LNCaP clone FGC (cell line): ENCODE data around the gene PFDN1.

Experiments
- DNase-seq: peaks from one replicate; pipeline ENCODE4 v3.0.0-alpha.2; 2011; ENCODE audit warnings: low read depth
- H3K4me3 ChIP-seq: 2 replicates; pipeline ENCODE4 v1.5.1; 2011; ENCODE audit warnings: mild to moderate bottlenecking, low read depth, low read length, control low read depth
- TF ChIP-seq, protein P1 (sequence below): IDR thresholded peaks from 2 replicates; pipeline ENCODE4 v1.5.1; 2012; ENCODE audit warnings: mild to moderate bottlenecking; ENCODE audit not compliant: control insufficient read depth, insufficient read depth; ENCODE audit errors: extremely low read depth

Gene PFDN1

DNA sequence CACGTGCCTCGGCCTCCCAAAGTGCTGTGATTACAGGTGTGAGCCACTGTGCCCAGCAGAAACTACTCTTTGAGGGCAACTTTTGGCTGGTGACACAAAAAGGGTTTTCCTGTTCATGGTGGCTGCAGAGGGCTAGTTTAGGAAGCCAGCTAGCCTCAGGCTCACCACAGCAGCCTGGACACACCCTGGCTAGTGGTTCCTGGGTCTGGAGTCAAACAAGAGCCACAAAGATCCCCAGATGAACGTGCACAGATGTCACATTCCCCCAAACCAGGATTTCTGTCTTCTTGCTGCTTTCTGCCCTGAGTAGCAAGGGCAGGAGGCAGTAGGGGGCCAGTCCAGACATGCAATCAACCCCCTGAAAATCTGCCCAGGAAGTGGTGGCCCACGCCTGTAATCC, 36.7 kb upstream of the PFDN1 start:
- TF ChIP-seq, protein P1, sequence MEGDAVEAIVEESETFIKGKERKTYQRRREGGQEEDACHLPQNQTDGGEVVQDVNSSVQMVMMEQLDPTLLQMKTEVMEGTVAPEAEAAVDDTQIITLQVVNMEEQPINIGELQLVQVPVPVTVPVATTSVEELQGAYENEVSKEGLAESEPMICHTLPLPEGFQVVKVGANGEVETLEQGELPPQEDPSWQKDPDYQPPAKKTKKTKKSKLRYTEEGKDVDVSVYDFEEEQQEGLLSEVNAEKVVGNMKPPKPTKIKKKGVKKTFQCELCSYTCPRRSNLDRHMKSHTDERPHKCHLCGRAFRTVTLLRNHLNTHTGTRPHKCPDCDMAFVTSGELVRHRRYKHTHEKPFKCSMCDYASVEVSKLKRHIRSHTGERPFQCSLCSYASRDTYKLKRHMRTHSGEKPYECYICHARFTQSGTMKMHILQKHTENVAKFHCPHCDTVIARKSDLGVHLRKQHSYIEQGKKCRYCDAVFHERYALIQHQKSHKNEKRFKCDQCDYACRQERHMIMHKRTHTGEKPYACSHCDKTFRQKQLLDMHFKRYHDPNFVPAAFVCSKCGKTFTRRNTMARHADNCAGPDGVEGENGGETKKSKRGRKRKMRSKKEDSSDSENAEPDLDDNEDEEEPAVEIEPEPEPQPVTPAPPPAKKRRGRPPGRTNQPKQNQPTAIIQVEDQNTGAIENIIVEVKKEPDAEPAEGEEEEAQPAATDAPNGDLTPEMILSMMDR = no peak
- H3K4me3 ChIP-seq = no peak overlapping the region

DNA sequence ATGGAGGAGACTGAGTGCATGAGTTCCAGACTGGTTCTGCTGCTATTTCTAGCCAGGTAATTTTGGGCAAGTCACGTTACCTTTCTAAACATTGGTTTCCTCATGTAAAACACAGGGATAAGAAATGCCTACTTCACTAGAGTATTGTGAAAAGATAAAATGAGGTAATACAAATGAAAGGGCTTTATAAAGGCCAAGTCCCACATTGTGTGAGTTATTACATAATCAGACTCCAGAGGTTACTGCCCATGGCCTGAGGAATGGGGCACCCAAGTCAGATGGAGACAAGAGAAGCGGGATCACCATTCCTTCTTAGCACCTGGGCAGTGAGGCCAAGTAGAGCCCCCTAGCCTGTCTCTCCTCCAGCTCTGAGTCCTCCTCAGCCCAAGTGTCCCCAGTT, 36.0 kb upstream of the PFDN1 start:
- TF ChIP-seq, protein P1 = no peak
- no peak for DNase-seq
- no peak overlapping the region for H3K4me3 ChIP-seq

More for the DNA sequence above, 36.7 kb upstream of the PFDN1 start:
- DNase-seq = no peak

DNA sequence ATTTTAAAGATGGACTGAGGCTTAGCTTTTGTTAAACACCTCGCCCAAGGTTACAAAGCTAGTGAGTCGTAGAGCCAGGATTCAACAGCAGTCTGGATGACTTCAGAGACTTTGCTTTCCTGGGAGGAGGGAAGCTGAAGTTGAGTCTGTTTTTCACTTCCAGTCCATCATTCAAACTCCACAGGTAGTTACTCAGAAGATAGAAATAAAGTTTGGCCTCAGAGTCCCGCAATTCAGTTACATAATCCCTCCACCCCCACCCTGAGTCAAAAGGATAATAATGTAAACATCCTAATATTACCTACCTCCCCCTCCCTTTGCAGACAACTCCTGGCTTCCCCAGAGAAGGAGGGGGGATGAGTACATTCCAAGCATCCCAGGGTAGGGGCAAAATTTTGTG, 35.4 kb upstream of the PFDN1 start:
- no peak for DNase-seq
- TF ChIP-seq, protein P1 = no peak
- no peak overlapping the region for H3K4me3 ChIP-seq

DNA sequence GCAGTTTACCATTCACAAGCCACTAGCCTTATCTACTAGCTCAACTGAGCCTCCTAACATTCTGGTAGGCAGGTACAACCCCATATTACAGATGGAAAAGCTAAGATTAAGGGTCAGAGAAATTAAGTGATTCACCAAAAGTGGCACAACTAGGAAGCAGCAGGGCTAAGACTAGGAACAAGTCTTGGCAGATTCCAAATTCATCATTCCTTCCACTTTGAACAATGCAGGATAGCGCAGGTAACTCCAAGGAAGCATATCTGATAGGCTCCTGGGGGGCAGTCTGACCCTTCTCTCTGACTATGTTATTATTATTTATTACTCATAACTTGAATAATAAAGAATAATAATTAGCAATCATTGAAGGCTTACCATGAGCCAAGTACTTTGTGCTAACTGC, 35.0 kb upstream of the PFDN1 start:
- H3K4me3 ChIP-seq = no peak overlapping the region
- TF ChIP-seq, protein P1 = no peak
- no peak for DNase-seq

DNA sequence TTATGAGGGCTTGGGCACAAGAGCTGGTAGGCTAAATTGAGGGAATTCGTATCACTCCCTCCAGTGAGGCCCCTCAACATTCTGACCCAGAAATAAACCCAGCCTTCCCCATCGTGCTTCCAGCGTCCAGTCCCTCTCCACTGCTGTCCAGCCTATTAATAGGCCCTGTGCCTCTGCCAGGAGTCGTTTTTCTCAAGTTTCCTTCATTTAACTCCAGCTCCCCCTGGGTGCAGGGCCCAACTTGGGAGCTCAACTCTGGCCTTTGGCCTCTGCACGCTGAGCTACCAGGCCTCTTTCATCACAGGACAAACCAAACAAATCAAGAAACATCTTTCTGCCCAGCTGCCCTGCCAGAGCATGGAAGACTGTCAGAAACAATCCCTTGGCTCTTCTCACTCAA, 33.5 kb upstream of the PFDN1 start:
- no peak for DNase-seq
- no peak overlapping the region for H3K4me3 ChIP-seq
- TF ChIP-seq, protein P1 = no peak

DNA sequence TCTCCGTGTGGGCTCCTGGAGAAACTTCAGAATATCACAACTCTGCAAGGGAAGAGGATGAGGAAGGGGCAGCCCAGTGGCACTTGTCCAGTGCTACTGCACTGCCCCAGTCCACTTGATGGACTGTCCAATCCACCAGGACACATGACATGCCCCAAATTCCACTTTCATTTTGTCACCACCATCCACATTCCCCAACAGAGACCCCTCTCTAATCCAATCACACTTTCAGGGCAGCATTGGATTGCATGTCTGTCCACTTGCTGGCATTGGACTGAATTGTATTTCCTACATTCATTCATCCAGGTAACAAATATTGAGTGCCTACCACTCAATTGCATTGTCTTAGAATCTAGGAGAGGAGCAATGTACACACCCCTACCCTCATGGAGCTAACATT, 28.7 kb upstream of the PFDN1 start:
- H3K4me3 ChIP-seq = no peak overlapping the region
- DNase-seq = no peak
- TF ChIP-seq, protein P1 = no peak

DNA sequence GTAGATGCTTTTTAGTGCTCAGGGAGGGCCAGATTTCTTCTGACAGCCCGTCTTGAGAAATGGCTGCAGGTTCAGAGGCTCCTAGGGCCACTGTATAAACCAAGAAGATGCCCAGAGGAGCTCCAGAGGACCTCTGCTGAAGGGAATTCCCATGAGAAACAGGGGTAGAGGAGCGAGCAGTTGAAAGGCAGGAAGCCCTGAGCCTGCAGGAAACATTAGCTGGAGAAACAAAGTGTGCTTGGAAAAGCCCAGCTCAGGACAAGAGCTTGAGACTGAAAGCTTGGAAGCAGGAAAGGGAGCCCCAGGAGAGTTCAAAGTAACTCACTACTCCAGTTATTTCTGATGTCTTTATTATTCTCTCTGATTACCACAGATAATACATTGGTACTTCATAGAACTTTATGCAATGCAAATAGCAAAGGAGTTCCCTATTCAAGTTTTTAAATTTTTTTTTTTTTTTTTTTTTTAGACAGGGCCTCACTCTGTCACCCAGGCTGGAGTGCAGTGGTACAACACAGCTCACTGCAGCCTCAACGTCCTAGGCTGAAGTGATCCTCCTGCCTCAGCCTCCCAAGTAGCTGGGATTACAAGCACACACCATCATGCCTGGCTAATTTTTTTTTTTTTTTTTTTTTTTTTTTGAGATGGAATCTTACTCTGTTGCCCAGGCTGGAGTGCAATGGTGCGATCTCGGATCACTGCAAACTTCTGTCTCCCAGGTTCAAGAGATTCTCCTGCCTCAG, 27.0 kb upstream of the PFDN1 start:
- TF ChIP-seq, protein P1 = no peak
- DNase-seq = no peak

More for the DNA sequence above, 27.0 kb upstream of the PFDN1 start:
- H3K4me3 ChIP-seq = no peak overlapping the region
